GM21367 (cell line): ENCODE data around the gene SMTNL1.
A peak's percentile ranks its signal among the peaks of the same experiment; 100 is the strongest.

Experiments
- ATAC-seq: cut with Tn5 transposase; IDR thresholded peaks from one replicate; pipeline ENCODE4 v1.9.1; 2021; ENCODE audit not compliant: unreplicated experiment

Gene SMTNL1

GRCh38 chr11:57543593-57543992, 6.2 kb downstream of the SMTNL1 start:
- ATAC-seq, result no peak

GRCh38 chr11:57544566-57544965, 7.2 kb downstream of the SMTNL1 start:
- no peak for ATAC-seq

GRCh38 chr11:57545883-57546282, 8.5 kb downstream of the SMTNL1 start:
- ATAC-seq, result no peak

GRCh38 chr11:57546451-57546850, 9.1 kb downstream of the SMTNL1 start:
- ATAC-seq, result no peak

- peak; percentile 34 for ATAC-seq
Observed at GRCh38 chr11:57546869-57547475, 9.6 kb downstream of the SMTNL1 start.

DNA sequence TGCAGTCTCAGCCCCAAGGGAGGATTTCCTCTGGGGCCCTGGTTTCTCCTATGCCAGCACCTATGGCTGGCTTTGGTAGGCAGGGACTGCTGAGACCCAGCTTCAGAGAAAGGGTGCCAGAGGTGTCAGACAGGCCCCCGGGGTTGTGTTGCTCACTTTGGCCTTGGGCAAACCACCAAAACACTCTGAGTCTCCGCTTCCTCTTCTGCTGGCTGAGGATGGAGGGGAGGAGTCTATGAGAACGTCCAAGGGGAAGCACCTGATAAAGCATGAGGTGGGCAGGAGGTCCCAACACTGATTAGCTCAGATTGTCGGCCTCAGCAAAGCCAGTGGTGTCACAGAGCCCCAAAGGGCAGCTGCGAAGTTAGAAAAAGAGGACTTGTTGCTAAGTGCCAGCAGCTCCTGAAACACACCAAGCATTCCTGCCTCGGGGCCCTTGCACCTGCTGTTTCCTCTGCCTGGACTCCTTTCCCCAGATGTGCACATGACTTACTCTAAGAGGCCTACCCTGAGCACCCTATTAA, 10.5 kb downstream of the SMTNL1 start:
- peak; percentile 95 for ATAC-seq

GRCh38 chr11:57549983-57550382, 12.6 kb downstream of the SMTNL1 start:
- no peak for ATAC-seq

- ATAC-seq, result no peak
Observed at GRCh38 chr11:57551941-57552340, 14.5 kb downstream of the SMTNL1 start.

- ATAC-seq, result no peak
Observed at GRCh38 chr11:57552479-57552878, 15.1 kb downstream of the SMTNL1 start.

- ATAC-seq, result no peak
Observed at GRCh38 chr11:57555393-57555792, 18.0 kb downstream of the SMTNL1 start.

DNA sequence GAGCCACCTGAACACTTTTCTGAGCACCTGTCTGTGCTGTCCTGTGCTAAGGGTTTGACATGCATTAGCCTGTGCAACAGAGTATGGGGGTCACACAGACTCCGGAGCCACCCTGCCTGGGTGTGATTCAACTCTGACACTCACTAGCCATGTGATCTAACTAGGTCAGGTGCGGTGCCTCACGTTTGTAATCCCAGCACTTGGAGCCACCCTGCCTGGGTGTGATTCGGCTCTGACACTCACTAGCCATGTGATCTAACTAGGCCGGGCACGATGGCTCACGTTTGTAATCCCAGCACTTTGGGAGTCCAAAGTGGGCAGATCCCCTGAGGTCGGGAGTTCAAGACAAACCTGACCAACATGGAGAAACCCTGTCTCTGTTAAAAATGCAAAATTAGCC, 18.6 kb downstream of the SMTNL1 start:
- ATAC-seq, result no peak

GRCh38 chr11:57560146-57560545, 22.8 kb downstream of the SMTNL1 start:
- ATAC-seq, result no peak

GRCh38 chr11:57562596-57562995, 25.2 kb downstream of the SMTNL1 start:
- ATAC-seq, result no peak

- ATAC-seq, result peak; percentile 53
Observed at GRCh38 chr11:57566005-57566904, 28.9 kb downstream of the SMTNL1 start.

DNA sequence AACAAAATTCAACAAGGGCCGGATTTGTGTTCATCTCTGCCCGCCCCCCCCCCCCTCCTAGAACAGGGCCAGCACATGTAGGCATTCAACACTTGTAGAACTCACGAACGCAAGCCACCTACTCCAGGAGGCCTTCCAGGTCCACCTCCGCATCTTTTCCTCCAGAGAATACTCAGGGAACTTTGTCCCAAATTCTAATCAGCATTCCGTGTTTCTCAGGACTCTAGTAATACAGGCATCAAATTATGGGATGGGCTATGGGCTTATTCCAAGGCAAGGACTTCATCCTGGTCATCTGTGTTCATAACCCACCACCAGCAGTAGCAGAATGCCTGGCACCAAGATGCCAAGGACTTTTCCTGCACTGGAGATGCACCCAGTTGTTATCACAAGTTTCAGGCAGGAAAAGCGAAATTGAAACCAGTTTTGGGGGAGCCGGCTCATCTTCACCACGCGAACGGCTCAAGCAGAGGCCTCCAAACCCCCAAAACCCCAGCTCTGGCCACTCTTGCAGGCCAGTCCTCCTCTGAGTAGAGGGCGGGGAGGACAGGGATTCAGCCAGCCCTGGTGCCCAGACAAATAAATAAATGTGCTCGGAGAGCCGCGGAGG, 29.6 kb downstream of the SMTNL1 start:
- ATAC-seq, result peak; percentile 2

DNA sequence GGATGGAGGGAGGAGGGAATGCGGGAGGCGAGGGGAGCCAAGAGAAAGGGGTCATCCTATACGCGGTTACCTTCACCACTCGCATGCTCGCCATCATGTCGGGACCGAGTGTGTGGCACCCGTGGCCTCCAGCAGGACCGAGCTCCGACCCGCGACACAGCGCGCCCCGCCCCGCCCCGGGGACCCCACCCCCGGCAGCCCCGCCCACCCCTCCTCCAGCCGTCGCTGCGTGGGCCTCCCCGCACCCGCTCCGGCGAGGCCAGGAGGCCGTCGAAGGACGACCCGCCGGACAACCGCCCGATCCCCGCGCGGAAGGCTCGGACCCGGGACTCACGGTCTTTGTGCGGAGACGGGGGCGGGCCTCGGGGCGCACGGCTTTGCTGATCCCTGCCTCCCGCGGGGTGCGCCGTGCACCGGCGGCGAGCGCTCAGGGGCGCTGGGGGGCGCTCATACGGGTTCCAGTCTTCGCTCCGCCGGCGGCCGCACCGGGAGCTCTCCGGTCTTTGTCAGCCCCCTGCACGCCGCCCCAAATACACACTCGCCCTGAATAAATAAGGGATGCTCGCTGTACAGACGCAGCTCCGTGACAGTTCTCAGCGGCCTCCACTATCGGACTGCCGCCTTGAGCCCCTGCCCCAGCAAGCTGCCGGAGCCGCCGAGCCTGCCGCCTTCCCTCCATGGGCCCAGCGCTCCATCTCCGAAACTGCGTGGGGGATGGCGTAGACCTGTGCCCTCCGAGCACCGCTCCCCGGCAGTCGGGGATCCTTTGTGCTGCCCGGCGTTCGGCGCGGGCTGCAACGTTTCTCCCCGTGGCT, 30.3 kb downstream of the SMTNL1 start, which contains the start of gene UBE2L6:
UBE2L6 (minus strand) TSS at position 158 of the 815 bp plus-strand sequence; CDS start at position 97, 61 bp downstream.
- ATAC-seq, result peak; percentile 68

DNA sequence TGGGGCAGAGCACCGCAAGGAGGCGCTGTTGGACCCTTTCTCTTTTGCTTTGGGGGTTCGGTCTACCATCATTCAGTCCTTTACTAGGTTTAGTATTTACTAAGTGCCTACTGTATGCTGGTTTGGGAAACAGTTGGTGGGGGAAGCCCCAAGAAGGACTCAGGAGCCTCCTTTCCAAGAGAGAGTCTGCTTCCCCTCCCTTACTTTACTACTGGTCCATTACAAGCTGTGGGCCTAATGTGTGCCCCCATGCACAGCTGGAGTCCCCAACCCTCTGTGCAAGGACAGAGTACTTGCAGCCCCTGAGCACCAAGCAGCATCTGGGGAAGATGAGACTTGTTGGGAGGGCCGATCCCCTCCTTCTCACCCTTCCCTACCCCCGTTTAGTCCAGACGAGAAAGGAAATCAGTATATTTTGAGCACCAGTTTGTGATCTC, 31.0 kb downstream of the SMTNL1 start:
- ATAC-seq, result no peak

GRCh38 chr11:57571606-57572005, 34.2 kb downstream of the SMTNL1 start:
- no peak for ATAC-seq

- no peak for ATAC-seq
Observed at GRCh38 chr11:57574061-57574460, 36.7 kb downstream of the SMTNL1 start.

GRCh38 chr11:57584341-57584740, 46.9 kb downstream of the SMTNL1 start:
- ATAC-seq, result no peak

DNA sequence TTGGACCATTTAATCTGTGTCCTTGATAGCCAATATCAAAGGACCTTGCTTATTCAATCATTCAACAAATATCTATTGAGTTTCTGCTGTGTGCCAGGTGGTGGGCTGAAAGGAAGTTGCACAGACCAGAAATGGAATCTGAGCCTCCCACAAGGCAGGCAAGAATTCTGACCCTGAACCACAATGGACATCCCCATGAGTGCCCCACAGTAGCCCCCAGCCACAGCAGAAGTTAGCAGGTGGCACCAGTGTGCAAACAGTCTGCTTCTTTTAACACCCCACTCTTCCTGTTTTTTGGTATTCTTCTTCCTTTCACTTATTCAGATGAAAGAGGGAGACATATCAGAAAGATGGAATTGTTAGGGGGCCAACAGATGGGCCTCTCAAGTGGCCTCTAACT, 47.9 kb downstream of the SMTNL1 start:
- ATAC-seq, result no peak
